SU-DHL-6 (cell line): ENCODE results near the gene ADAMTS4.

Experiments
- H2AFZ ChIP-seq: fragments of 200-600 bp; sonication (generic); 2 replicates; pipeline ENCODE4 v1.6.1; 2014; ENCODE audit warnings: low read depth, mild to moderate bottlenecking, moderate library complexity, mixed read lengths, antibody characterized with exemption, low read length; ENCODE audit not compliant: severe bottlenecking
- H3F3A ChIP-seq: fragments of 200-600 bp; shearing (Covaris generic); 2 replicates; pipeline ENCODE4 v1.6.0; 2016; ENCODE audit warnings: antibody characterized with exemption, mild to moderate bottlenecking; ENCODE audit not compliant: insufficient read depth
- H3K27ac ChIP-seq: fragments of 200-600 bp; sonication (generic); 2 replicates; pipeline ENCODE4 v1.5.1; 2016; ENCODE audit warnings: low read depth, mild to moderate bottlenecking, low read length, moderate library complexity, mixed read lengths
- H3K27me3 ChIP-seq: fragments of 200-600 bp; sonication (generic), shearing (Covaris generic); 2 replicates; pipeline ENCODE4 v1.6.0; 2014; ENCODE audit warnings: mild to moderate bottlenecking, low read length
- H3K36me3 ChIP-seq: fragments of 200-600 bp; sonication (generic); 2 replicates; pipeline ENCODE4 v1.6.1; 2014; ENCODE audit warnings: mild to moderate bottlenecking, low read length, mixed read lengths
- H3K4me2 ChIP-seq: fragments of 300-600, 200-600 bp; shearing (Covaris generic), sonication (generic); 2 replicates; pipeline ENCODE4 v1.6.0; 2014; ENCODE audit warnings: low read length, low read depth, mild to moderate bottlenecking; ENCODE audit not compliant: poor library complexity, severe bottlenecking
- H3K4me3 ChIP-seq: fragments of 200-600 bp; sonication (generic); 2 replicates; pipeline ENCODE4 v1.5.1; 2014; ENCODE audit warnings: antibody characterized with exemption, low read length, mild to moderate bottlenecking, mixed read lengths; ENCODE audit not compliant: insufficient read depth, poor library complexity, severe bottlenecking
- H3K79me2 ChIP-seq: fragments of 200-600 bp; sonication (generic); 2 replicates; pipeline ENCODE4 v1.6.1; 2014; ENCODE audit warnings: mild to moderate bottlenecking, low read length, moderate library complexity; ENCODE audit not compliant: insufficient read depth
- H3K9ac ChIP-seq: fragments of 200-600 bp; sonication (generic); 2 replicates; pipeline ENCODE4 v1.7.0; 2014; ENCODE audit warnings: mild to moderate bottlenecking, low read length
- H3K9me2 ChIP-seq: fragments of 200-600 bp; sonication (generic); replicated peaks from 2 replicates; pipeline ENCODE4 v1.6.1; 2014; ENCODE audit warnings: low read length; ENCODE audit not compliant: insufficient read depth
- H3K9me3 ChIP-seq: fragments of 200-600 bp; sonication (generic); 2 replicates; pipeline ENCODE4 v1.6.1; 2014; ENCODE audit warnings: low read length, mixed read lengths; ENCODE audit not compliant: insufficient read depth
- H4K20me1 ChIP-seq: fragments of 200-600 bp; sonication (generic); 2 replicates; pipeline ENCODE4 v1.6.1; 2014; ENCODE audit warnings: low read depth, mild to moderate bottlenecking, antibody characterized with exemption, low read length, moderate library complexity, mixed read lengths
- EZH2phosphoT487 ChIP-seq: fragments of 200-600 bp; sonication (generic), shearing (Covaris generic); conservative IDR thresholded peaks from 2 replicates; pipeline ENCODE4 v1.6.1; 2018; ENCODE audit warnings: mild to moderate bottlenecking, antibody characterized with exemption, low read length, moderate library complexity, mixed read lengths
- TF ChIP-seq, protein P1 (sequence below): fragments of 200-600 bp; sonication (generic); IDR thresholded peaks from one replicate; pipeline ENCODE4 v1.5.1; 2017; ENCODE audit warnings: antibody characterized with exemption, mild to moderate bottlenecking, low read length, moderate library complexity; ENCODE audit not compliant: insufficient read depth, poor library complexity, severe bottlenecking

The ADAMTS4 gene

DNA sequence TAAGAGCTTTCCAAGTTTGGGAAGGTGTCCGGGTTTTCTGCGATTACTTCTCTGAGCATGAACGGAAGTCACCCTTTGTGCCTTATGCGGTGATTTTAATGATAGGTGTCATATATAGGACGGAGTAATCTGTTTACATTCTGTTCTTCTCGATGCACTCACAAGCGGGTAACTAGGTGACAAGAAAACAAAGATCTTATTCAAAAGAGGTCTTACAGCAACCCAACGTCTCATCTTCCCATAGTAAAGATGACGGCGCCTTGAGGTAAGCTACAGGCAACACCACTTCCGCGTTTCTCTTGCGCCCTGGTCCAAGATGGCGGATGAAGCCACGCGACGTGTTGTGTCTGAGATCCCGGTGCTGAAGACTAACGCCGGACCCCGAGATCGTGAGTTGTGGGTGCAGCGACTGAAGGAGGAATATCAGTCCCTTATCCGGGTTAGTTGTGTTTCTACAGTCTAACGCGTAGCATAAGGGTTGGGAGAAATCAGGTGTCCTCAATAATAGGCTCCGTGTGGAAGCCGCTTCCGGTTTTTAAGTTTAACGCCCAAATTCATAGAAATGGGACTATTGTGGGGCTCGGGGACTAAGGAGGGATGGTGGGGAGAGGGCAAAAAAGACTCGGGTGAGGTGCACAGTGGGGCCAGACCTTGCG lies 45.0 kb downstream of the ADAMTS4 start, which contains the start of gene UFC1:
UFC1 (plus strand) TSS at position 297 of the 656 bp plus-strand sequence; CDS start at position 317, 20 bp downstream.
- Histone ChIP-seq H3K27me3 (no peaks in the 10 kb centered on the region), H4K20me1 (no peaks in the 10 kb centered on the region), H3K27ac (peak within 1 kb of the TSS; percentile 85), H3K79me2 (peaks cover 4% of the 10 kb centered on the region; the same call in 1 of the 2 replicates), H3K4me2 (peak within 1 kb of the TSS; percentile 89), H3K4me3 (peak within 1 kb of the TSS; percentile 77), H2AFZ (peak within 1 kb of the TSS; percentile 69), H3F3A (peaks cover 10% of the 10 kb centered on the region), H3K9me3 (no peaks in the 10 kb centered on the region), H3K9me2 (no peaks in the 10 kb centered on the region), H3K9ac (peak within 1 kb of the TSS; percentile 70), H3K36me3 (no peaks in the 10 kb centered on the region)
- no peak for TF ChIP-seq EZH2phosphoT487
- TF ChIP-seq, protein P1, sequence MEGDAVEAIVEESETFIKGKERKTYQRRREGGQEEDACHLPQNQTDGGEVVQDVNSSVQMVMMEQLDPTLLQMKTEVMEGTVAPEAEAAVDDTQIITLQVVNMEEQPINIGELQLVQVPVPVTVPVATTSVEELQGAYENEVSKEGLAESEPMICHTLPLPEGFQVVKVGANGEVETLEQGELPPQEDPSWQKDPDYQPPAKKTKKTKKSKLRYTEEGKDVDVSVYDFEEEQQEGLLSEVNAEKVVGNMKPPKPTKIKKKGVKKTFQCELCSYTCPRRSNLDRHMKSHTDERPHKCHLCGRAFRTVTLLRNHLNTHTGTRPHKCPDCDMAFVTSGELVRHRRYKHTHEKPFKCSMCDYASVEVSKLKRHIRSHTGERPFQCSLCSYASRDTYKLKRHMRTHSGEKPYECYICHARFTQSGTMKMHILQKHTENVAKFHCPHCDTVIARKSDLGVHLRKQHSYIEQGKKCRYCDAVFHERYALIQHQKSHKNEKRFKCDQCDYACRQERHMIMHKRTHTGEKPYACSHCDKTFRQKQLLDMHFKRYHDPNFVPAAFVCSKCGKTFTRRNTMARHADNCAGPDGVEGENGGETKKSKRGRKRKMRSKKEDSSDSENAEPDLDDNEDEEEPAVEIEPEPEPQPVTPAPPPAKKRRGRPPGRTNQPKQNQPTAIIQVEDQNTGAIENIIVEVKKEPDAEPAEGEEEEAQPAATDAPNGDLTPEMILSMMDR: no peak

DNA sequence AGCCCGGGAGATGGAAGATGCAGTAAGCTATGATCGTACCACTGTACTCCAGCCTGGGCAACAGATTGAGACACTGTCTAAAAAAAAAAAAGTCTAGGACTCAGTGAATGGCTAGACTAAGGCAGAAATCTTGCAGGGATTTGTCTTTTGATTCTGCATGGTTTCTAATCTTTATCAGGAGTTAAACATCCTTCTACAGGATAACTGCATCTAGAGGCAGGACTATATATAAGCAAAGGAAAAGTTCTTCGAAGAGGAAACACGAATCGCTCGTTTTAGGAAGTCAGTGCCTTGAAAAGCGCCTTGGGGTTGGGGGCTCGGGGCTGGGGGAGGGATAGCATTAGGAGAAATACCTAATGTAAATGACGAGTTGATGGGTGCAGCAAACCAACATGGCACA lies 45.7 kb downstream of the ADAMTS4 start:
- Histone ChIP-seq H3K9me3 (no peaks in the 10 kb centered on the region), H3K36me3 (no peaks in the 10 kb centered on the region), H3K27ac (peak overlapping the region; percentile 85), H3K4me3 (peak overlapping the region; percentile 77), H3K9ac (peak overlapping the region; percentile 70), H3K79me2 (peaks cover 4% of the 10 kb centered on the region; the same call in 1 of the 2 replicates), H3K4me2 (peak overlapping the region; percentile 89), H2AFZ (peak overlapping the region; percentile 69), H3F3A (peaks cover 5% of the 10 kb centered on the region), H3K27me3 (no peaks in the 10 kb centered on the region), H4K20me1 (no peaks in the 10 kb centered on the region), H3K9me2 (no peaks in the 10 kb centered on the region)
- no peak for TF ChIP-seq EZH2phosphoT487
- TF ChIP-seq, protein P1: no peak

DNA sequence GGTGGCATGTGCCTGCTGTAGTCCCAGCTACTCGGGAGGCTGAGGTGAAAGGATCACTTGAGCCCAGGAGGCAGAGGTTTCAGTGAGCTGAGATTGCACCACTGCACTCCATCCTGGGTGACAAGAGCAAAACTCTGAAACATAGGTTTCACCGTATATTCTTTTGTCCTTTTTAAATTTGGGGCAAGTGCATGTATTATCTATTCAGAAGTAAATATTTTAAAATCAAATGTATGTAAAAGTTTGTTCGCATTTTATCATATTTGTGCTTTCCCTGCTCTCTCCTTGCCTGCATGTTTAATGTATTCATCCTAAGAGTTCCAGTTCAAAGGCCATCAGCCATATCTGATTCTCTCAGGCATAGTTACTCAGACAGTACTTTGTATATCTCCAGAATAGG lies 53.0 kb downstream of the ADAMTS4 start:
- Histone ChIP-seq H3K27me3 (no peaks in the 10 kb centered on the region), H3K27ac (no peak overlapping the region), H4K20me1 (no peaks in the 10 kb centered on the region), H3K79me2 (no peaks in the 10 kb centered on the region), H3K9me3 (no peaks in the 10 kb centered on the region), H2AFZ (no peak overlapping the region), H3K36me3 (no peaks in the 10 kb centered on the region), H3K9ac (no peak overlapping the region), H3F3A (peaks cover 5% of the 10 kb centered on the region; the same call in 1 of the 2 replicates), H3K4me3 (no peak overlapping the region), H3K4me2 (no peak overlapping the region), H3K9me2 (no peaks in the 10 kb centered on the region)
- no peak for TF ChIP-seq EZH2phosphoT487
- TF ChIP-seq, protein P1: no peak
